Left kidney (tissue), 2 donors: ENCODE measurements around the gene HINT3. TPM values are rescaled to one million over a fixed set of nuclear protein-coding genes. Genes with fewer than 3 reads are reported as not detected.
"Not testable (repeated sequence)": the region's sequence is repeated elsewhere in the genome, so short reads cannot be mapped to it uniquely, and the experiment has no call there.

ENCODE experiments used
- DNase-seq: peaks from one replicate; pipeline ENCODE4 v3.0.0-alpha.2; 2013
- polyA plus RNA-seq: library from polyadenylated mRNA; unstranded; fragments of 120-200 nt; gene quantifications from one replicate; pipeline ENCODE4 v1.2.1, GENCODE V29; 2013; ENCODE audit not compliant: insufficient read length

Gene HINT3
- polyA plus RNA-seq, 1 donor, result 33.1 TPM

DNA sequence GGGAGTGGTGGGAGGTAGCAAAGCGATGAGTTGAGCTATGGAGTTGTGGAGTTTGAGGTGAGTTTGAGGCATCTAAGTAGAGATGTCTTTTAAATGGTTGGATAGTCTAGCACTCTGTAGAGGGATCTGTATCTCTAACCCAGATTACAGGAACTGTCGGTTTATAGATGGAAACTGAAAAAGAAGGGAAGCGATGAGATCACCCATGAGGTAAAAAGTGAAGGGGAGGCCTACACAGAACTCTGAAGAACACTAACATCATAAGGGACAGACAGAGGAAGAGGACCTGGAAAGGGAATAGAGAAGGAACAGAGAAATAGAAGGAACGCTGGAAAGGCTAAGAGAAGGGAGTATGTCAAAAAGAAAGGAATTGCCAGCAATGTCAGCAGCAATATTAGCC is 2.5 kb downstream of the HINT3 start:
- no peak for DNase-seq

DNA sequence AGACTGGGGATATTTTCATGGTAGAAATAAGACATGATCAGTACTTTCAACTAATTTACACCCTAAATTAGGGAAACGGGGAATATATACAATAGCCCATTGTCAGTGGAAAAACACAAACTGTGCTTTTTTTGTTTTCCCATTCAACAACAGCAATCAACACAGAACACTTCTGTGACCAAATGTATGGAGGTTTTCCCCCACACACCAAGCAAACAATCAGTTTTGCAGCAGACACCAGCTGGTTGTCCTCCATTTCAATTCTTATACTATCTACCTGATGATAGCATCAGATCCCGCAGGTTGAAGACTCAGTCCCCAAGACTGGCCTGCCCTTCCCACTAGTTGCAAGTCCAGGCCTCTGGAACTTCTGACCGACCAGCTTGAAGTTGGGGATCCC is 4.5 kb downstream of the HINT3 start:
- no peak for DNase-seq

GRCh38 chr6:125962900-125963497 is 6.4 kb downstream of the HINT3 start:
- DNase-seq, result no peak

- no peak for DNase-seq
Measured at GRCh38 chr6:125963817-125964216, 7.2 kb downstream of the HINT3 start.

- DNase-seq, result no peak
Measured at GRCh38 chr6:125966569-125966968, 10.0 kb downstream of the HINT3 start.

DNA sequence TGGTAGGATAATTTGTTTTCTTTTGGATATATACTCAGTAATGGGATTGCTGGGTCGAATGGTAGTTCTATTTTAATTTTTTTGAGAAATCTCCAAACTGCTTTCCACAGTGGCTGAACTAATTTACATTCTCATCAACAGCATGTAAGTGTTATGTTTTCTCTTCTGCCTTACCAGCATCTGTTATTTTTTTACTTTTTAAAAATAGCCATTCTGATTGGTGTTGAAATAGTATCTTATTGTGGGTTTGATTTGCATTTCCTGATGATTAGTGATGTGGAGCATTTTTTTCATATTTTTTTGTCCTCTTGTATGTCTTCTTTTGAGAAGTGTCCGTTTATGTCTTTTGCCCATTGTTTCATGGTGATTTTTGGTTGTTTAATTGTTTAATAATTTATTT is 11.9 kb downstream of the HINT3 start:
- no peak for DNase-seq

GRCh38 chr6:125970760-125971159 is 14.2 kb downstream of the HINT3 start:
- DNase-seq, result no peak

DNA sequence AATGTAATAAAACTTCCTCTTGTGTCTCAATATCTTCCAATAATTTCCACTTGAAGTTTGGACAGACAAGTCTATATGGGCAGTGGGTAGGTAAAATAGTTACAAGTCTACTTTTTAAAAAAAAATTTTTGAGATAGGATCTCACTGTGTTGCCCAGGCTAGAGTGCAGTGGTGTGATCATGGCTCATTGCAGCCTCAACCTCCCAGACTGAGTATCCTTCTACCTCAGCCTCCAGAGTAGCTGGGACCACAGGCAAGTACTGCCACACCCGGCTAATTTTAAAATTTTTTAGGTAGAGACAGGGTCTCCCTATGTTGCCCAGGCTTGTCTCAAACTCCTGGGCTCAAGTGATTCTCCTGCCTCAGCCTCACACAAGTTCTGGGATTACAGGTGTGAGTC is 15.9 kb downstream of the HINT3 start:
- not testable (repeated sequence) for DNase-seq

DNA sequence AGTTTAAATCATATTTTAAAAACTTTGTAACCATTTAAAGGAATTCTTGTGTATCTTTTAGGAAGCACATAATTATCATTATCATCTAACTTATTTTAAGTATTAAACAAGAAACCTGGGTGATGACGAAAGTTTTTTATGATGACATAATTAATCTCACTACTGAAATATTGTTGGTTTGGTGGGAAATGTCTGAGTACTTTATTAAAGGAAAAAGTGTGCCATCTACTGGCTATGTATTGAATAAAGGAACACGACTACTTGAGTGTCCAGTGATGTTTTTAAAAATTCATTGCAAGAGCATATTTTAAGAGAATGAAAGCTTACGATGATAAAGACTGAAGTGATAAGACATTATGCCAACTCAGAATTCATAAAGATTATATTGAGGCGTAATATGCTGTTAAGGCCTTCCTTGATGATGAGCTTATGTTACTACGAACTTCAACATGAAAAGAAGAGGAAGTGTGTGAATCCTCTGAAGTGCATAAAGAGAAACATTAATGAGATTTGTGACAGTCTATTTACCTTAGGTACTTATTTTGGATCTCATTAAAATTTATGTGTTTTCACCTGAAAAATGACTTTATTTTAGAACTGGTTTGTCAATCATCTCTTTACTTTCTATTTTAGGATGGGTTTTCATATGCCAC is 17.8 kb downstream of the HINT3 start:
- peak; percentile 33 for DNase-seq

- no peak for DNase-seq
Measured at GRCh38 chr6:125979101-125979500, 22.5 kb downstream of the HINT3 start.

DNA sequence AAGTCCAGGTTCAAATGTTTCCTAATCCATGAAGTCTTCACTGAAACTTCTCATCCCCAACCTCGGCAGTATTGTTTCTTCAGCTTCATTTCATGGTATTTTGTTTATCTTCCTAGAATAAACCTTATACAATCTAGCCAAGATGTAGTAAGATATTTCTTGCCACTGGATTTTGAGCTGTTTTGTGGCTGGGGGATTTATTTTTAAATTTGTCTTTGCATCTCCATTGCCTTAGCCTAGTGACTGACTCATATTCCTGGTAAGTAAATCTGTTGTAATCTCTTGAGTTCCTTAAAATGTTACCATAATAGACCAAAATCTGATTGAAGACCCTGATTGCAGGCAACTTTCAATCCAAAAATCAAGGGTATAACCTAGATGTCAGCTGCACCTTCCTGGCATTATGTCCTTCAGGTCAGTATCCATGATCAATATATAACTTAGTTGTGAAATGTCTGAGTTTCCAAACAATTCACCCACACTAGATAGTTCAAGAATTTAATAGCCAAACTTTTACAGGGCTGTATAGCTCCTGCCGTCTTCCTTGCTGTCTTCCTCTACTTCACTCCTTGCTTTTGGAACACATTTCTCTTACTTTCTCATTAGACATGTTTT is 25.1 kb downstream of the HINT3 start:
- DNase-seq, result no peak

DNA sequence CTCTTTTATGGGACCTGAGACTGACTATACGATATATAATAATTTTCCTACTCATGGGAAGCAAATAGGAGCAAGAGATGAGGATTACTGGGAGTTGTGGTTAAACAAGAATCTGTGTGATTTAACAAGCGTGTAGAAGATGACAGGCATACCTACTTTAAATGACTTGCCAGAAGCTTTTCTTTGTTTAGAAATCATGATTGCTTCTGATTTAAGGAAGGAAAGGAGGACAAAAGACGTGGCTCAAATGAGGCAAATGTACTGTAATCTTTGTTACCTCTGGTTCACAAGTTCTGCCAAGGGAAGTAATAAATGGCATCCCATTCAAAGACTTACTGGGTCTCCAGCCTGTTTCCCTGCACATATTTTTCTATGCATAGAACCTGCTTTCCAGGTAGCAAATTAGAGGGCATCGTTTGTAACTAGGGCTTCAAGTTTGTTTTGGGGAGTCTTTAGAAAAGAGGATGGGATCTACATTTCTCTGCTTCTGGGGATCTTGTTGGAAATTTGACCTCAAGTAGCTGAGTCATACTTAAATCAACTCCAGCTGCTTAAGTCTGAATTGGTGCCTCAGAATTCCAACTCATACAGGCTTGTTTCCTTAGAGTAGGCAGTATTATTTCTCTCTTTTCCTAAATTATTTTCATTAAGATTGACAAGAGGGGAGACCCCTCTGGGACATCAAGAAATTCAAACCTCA is 26.8 kb downstream of the HINT3 start:
- DNase-seq, result no peak

GRCh38 chr6:125984311-125984710 is 27.7 kb downstream of the HINT3 start:
- no peak for DNase-seq

DNA sequence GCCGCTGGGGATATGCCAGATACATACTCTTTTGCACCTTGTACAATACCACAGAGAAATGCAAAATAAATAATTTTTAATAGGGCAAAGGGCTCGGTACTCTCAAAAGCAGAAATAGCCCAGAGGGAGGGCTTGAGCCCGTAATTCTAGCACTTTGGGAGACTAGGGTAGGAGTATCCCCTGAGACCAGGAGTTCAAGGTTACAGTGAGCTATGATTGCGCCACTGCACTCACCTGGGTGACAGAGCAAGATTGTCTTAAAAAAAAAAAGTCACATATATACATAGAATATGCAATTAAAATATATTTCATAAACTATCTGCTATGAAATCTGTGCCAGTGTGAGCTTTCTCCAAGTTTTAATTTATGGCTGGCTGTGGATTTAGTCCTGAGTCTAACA is 29.0 kb downstream of the HINT3 start:
- no peak for DNase-seq

- DNase-seq, result no peak
Measured at GRCh38 chr6:125985979-125986300, 29.4 kb downstream of the HINT3 start.

DNA sequence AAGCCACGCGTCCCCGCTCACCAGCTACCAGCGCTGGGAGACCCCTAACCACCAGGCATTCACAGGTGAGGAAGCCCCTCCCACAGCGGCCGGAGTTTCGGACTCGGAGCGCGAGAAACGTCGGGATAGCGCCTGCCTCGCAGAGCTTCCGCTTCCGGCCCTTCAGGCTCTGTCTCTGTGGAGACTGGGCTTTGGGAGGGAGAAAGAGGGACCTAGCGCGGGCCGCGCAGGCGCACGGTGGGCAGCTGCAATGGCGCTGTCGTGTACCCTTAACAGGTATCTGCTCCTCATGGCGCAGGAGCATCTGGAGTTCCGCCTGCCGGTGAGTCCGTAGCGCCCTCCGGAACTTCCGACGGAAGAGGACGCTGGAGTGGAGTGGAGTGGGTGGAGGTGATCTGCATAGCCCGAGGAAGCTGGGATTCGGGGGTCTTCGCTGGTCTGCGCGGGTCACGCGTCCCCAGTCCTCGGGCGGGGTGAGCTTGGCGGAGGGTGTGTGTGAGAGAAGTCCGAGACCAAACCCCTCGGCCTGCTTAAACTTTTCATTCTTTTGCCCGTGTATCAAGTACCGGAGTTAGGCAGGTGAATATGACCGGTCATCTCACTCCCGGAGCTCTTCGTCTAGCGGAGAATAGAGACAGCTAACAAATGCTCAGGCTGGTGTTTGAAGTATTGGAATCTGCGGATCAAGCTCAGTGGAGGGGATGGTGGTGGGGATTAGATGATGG is 29.9 kb downstream of the HINT3 start, which contains the start of gene TRMT11:
Gene TRMT11 (plus strand): TSS at position 240 of the 725 bp plus-strand sequence. CDS start 11 bp downstream, at position 251.
- peak; percentile 92 for DNase-seq

GRCh38 chr6:125987026-125987617 is 30.6 kb downstream of the HINT3 start:
- peak; percentile 35 for DNase-seq

DNA sequence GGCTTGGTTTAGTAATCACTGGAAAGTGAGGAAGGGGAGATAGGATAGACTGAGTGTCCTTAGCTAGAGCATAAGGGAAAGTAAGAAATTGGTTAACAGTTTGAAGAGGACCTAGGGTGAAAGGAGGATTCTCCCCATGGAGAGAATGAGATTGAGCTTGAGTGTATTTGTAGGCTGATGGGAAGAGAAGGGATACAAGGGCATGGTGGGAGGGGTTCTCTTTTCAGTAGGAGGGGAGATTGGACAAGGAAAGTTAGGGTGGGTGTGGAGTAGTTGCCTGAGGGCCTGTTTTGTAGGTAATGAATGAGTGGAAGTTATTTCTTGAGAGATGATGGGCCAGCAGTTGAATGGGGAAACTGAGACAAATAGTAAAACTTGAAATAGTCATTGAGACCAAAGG is 31.7 kb downstream of the HINT3 start:
- DNase-seq, result no peak

- DNase-seq, result no peak
Measured at GRCh38 chr6:125989631-125990030, 33.1 kb downstream of the HINT3 start.

- DNase-seq, result no peak
Measured at GRCh38 chr6:125991653-125992052, 35.1 kb downstream of the HINT3 start.

DNA sequence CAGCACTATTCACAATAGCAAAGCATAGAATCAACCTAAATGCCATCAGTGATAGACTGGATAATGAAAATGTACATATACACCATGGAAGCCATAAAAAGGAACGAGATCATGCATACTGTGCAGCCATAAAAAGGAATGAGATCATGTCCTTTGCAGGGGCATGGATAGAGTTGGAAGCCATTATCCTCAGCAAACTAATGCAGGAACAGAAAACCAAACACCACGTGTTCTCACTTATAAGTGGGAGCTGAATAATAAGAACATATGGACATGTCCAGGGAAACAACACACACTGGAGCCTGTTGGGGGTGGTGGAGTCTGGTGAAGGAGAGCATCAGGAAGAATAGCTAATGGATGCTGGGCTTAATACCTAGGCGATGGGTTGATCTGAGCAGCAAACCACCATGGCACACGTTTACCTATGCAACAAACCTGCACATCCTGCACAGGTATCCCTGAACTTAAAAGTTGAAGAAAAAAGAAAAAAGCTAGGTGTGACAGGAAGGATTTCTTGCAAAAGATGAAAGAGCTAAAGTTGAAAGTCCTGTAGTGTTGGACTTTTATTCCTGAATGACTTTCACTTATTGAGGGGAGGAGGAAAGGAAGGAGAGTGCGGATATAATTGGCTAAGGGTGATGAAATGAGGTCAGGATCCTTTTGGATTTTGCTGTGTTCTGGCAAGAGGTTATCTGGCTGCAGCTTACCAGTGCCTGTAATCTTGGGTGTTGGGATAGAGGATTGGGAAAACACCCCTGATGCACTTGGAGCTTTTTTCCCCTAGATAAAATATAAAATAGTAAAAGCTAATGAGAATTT is 38.3 kb downstream of the HINT3 start:
- no peak for DNase-seq
